Activated CD8-positive, alpha-beta memory T cell treated with anti-CD3 and anti-CD28 coated beads, Interleukin-2, amount 50 U/mL, for 4 hours (primary cell): Measurements from ENCODE around the gene EYS.

Experiments
- DNase-seq: peaks from one replicate; pipeline ENCODE4 v3.0.0-alpha.2; 2020

EYS gene

DNA sequence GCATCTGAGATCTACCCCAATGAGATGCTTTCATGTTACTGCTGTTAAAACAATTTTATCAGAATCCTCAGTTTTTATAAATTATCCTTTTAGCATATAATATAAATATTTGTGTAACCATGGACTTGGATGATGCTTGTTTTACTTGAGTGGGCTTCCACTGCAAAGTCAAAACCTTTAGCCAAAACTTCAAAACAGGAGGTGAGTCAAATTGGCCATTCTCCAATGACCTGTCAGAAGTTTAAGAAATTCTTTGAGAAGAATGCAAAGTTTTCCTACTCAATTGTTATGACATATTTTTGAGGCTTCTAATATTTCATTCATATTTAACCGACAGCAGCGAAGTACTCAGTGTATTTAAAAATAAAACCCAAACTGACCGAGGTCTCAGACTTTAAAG, 507.9 kb downstream of the EYS start:
- DNase-seq = no peak

DNA sequence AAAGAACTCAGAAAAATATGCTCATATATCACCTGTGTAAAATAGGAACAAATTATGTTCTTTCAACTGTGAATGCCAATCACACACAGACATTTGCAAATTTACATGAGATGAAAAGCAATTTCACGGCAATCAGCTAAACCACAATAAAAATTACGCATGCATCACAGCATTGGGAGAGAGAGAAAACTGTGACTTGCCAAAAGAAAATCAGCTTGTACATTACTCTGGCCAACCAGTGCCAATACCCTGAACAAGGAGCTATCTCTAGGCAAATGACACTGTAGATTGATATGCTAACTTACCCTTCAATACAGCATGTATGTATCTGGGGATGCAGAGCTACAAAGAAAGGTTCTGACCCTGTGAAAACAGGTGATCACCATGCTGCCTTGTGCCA, 515.6 kb downstream of the EYS start:
- DNase-seq = no peak

DNA sequence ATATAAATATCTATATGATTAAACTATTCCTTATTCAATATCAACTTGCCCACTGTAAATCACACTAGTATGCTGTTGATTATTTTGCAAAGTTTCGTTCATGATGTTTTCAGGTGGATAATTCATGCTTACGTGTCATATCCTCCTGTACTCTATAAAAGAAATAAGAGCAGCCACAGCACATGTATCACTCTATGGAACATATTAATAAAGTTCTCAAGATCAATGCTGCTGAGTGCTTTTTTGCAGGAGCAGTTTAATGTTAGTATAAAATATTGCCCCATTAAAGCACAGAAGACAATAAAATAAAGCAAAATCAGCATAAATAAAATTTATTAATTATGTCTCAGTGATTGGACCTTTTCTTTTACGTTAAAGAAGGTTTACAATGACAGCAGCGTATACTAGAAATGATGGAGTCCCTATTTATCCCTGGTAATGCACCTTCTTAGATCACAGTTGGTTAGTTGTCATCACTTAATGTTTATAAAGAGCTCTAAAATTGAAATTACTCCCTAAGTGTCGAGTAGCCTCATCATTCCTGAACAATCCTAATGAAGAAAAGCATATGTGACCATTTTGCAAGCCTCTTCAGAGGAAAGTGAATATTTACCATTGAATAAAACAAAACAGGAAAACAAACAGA, 517.7 kb downstream of the EYS start:
- DNase-seq = no peak

DNA sequence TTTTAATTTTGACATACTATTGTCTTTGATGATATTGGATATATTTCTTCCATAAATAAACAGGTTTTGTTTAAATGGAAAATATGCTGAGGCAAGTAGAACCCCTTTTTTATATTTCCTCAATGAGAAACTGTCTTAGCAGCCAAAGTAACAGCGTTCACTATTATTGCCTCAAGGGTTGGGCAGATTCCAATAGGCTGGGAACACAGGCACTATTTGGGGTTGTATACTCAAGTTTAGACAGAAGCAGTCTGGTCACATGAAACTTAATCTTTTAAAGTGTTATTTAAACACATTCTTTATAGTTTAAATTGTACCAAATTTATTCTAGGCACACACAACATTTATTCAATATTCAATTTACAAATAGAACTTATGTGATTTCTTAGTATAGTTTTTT, 520.2 kb downstream of the EYS start:
- DNase-seq = no peak

DNA sequence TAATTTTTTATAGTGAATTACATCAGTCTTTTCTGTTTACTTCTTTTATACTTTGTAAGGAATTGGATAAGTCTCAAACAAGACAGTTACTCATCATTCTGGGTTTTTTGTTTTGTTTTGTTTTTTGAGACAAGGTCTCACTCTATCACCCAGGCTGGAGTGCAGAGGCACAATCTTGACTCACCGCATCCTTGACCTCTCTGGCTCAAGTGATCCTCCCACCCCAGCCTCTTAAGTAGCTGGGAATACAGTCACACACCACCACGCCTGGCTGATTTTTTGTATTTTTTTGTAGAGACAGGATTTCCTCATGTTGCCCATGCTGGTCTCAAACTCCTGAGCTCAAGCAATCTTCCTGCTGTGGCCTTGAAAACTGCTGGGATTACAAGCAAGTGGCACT, 524.3 kb downstream of the EYS start:
- DNase-seq = no peak

DNA sequence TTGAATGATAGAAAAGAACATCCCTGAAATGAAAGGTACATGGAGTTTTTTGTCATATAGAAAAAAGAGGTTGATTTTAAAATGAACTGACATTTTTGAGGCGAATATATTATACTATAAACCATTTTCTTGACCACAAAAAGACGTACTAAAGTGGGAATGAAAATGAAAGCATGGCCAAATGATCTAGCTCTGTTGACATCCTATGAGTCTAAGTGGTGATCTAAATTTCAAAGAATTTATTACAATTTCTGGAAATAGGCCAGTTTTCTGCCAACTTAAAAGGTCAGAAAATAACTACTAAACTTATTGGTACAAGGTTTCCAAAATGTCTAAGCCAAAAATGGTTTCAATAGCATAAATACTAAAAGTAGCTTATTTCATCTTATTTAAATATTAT, 536.8 kb downstream of the EYS start:
- no peak for DNase-seq

DNA sequence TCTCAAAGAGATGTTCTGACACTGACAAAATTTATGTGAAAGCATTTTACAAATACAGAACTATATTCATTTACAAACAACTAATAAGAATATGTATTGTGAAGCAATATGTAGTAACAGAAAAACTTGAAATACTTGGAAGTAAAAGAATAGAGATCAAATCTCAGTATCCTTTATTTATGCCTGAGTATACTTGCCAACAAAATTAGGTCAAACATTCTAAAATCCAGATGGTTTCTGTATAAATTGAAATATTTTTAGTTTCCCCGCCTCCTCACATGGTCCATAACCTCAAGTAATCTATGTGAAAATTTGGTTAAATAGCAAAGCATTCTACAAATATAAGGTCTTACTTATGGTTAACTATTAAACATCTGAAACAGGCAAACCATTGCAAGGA, 545.4 kb downstream of the EYS start:
- no peak for DNase-seq

DNA sequence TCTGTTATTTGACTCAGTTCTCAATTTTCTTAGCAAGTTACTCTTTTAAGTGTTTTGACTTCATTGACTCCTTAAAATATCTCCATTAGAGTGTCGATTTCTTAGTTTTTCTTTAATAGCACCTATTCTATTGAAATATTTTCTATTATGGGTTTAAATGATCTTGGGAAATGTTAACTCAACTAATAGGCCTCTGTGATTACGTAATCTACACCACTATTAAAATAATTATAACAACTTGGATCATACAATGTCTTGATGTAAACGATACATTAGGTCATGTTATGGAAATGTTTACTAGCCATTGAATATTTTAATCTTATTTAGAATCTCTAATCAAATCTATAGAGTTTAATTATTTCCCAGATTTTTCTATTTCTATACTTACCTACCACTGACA, 550.0 kb downstream of the EYS start:
- no peak for DNase-seq

DNA sequence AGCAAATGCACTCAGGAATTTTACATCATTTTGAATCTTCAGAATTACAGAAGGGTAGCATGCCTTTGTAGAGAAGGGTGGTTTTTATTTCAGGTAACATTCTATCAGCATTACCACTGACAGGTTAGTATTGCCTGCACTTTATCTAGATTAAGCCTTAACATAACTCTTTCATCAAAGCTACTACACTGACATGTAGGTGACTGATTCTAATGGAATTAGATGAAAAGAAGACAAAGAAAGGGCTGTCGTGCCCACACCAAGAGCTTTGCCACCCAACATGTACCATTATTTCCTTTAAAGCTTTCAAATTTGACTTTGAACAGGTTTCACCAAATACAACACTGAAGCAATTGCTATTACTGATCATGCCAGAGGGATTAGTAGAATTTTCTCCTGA, 551.9 kb downstream of the EYS start:
- no peak for DNase-seq

DNA sequence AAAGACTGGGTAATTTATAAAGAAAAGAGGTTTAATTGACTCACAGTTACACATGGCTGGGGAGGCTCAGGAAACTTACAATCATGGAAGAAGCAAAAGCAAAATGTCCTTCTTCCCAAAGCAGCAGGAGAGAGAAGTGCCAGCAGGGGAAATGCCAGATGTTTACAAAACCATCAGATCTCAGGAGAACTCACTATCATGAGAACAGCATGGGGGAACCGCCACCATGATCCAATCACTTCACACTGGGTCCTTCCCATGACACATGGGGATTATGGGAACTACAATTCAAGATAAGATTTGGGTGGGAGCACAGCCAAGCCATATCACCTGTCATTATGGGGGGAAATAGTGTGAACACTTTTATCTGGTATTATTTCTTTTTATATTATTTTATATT, 557.2 kb downstream of the EYS start:
- DNase-seq = no peak

DNA sequence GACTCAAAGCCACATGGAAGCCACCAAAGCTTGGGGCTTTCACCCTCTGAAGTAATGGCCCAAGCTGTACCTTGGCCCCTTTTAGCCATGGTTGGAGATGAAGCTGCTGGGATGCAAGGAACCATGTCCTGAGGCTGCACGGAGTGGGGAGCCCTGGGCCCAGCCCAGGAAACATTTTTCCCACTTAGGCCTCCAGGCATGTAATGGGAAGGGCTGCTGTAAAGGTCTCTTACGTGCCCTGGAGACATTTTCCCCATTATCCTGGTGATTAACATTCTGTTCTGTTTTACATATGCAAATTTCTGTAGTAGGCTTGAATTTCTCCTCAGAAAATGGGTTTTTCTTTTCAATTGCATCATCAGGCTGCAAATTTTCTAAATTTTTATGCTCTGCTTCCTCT, 558.2 kb downstream of the EYS start:
- no peak for DNase-seq

DNA sequence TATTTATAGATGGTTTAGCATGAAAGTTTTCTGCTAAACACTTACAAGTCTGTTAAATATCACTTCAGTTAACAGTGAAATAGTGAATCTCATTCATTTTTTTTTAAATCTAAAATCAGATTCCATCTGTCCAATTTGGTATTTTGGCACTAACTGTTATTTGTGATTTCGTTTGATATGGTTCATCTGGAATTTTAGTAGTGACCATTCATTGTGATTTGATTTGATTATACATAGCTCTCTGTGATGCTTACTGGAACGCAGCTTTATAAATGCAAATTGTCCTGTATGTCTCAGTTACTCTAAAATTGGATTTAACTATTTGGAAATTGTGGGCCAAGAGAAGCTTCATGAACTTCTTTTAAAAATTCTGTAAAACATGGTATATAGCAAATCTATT, 571.5 kb downstream of the EYS start:
- no peak for DNase-seq

DNA sequence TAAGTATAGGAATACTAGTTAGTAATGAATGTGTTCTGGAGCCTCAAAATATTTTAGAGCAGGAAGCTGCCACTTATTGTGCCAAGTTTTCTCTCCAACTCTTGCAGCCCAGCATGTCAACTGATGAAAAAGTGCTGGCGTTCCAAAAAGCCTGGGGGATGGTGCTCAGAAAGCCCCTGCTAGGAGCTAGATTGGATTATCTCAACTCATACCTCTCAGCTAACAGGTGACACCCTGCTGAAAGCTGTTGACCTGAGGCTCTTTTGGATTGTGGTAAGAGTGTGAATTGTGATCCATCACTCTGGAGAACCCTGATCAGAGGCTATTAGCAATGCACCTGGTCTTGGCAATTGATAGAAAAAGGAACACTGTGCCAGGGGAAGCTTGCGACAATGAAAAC, 580.4 kb downstream of the EYS start:
- DNase-seq = no peak

DNA sequence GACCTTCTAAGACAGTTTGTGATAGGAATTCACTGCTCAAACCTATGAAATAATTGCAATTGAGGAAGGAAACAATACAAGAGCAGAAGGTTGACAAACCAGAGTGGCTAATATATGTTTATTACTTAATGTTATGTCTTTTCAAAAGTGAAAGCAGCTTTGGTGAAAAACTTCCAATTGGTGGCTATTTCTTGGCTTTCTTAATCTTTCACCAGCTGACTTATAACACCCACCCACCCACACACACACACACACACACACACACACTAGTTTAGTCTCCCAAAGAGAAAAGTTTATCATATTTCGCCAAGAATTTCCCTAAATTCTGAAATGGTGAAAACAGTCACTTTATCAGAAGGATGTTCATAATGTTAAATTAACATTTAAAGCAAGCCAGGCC, 583.5 kb downstream of the EYS start:
- no peak for DNase-seq

DNA sequence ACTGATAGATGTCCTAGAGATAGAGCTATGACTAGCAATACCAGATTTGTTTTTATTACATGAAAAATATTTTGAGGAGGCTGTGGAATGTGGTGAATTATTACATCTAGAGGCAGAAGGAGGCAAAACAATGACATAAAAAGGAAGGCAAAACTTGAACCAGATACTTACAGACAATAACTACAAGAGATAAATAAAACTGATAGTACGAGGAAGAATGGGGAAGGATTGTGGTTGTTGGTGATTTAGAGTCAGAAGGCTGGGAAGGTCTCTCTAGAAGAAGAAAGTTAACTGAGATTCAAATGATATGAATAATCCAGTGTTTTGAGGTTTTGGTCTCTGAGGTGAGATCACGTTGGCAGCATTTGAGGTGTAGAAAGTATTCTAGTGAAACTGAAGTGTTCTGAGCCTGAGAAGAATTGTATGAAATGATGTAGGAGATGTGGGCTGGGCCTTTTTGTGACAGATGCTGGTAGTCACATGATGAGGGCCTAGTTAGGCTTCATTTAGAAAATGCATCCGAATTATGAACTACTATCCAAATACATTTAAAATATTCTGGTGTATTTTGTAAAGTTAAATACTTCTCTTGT, 589.1 kb downstream of the EYS start:
- DNase-seq = no peak

DNA sequence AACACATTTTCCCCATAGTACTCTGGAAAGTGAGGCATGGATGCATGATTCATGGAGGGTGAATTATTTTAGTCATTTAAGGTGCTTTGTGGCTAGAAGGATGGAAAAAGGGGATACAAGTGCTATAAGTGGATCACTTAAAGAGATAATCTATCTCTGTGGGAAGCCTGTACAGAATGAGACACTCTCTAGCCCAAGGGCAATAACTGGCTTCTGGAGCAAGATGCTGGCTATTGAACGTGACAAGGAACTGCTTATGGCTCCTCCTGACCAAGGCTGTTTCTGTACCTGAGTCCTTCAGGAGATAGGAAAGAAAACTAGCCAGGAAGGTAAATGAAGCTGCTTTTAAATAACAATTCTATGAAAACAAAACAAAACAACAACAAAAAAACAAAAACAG, 590.7 kb downstream of the EYS start:
- DNase-seq = no peak

DNA sequence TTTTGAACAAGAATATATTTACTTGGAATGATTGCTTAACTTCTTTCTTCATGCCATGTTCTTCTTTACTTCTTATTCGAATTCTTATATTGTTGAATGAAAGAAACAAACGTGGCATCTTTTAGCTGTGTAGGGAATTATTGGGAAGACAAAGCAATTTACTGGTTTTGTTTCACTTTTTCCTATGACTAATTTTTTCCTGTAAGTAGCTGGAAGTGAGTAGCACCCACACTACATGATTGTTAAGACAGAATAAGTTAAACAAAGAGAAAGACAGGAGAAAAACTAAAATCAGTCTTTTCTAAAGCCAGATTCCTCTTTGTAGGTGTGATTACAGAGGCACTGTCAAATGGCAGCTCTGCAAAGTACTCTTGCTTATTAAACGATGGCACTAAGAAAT, 593.4 kb downstream of the EYS start:
- DNase-seq = no peak

DNA sequence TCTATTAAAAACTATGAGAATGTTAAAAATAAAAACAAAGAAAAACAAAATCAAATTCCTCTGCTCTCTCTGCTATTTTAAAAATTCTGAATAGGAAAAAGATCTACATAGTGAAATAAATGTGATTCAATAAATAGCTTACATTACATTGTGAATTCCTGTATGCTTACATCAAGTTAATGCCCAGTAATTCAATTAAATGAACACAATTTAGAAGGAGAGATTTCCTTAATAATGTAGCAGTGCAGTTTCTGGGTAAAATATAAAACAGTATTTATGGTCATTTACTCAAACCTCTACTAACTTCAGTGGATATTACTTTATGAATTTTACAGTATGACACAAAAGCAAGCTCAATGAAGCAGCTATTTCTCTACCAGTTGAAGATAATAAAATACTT, 594.6 kb downstream of the EYS start:
- no peak for DNase-seq

DNA sequence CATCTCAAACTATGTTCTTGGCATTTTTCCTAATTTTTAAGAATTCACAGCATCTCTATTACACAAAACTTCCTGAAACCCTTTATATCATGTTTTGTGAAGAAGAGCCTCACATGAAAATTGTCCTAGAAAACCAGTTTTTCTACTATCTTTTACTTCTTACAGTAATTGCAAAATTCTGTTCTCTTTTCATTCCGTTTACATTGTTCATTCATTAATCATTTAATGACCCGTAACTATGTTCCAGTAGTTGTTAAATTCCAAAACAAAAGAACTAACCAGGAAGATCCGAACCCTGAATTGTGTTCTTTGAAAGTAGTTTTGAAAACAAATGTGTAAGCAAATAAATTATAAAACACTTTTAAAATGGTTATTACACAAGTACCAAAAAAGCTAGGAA, 597.0 kb downstream of the EYS start:
- DNase-seq = no peak

DNA sequence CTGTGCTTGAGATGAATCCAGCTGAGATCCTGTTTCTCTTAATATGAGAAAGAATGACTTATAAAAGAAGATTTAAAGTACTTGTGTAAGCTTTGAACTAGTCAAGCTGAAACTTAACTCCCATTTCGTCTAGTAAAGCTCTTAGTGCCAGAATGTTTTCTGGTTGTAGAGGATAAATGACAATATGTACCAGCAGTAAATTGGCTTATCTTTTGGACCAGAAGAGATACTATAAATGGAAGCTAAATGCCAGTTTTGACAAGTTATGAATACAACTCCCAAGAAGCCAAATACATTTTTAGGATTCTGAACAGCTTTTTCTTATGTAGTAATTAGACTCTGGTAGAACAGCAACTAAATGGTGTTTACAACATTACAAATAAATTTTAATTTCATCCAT, 608.7 kb downstream of the EYS start:
- no peak for DNase-seq

DNA sequence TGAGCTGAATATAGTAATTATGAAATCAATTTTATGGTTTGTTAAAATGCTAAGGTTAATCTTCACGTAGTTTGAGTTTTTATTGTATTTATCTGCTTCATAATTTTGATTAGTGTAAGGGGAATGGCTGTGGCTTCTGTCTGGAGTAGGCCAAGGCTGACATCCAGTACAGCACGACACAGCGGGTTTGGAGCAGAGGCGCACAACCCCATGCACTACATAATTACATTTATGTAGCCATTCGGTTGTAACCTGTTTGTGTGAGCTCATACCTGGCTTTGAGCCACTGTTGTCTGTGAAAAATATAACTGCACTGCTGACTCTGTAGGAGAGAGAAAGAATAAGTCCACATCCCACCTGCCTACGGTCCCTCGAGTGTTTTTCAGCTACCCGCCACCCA, 615.5 kb downstream of the EYS start:
- no peak for DNase-seq

DNA sequence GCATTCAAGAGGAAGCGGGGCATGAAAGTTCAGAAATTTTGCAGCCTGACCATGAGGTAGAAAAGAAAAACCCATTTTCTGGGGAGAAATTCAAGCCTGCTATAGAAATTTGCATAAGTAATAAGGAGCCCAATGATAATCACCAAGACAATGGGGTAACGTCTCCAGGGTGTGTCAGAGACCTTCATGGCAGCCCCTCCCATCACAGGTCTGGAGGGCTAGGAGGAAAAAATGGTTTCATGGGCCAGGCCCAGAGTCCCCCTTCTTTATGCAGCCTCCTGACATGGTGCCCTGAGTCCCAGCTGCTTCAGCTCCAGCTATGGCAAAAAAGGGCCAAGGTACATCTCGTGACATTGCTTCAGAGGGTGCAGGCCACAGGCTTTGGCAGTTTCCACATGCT, 618.5 kb downstream of the EYS start:
- DNase-seq = no peak

DNA sequence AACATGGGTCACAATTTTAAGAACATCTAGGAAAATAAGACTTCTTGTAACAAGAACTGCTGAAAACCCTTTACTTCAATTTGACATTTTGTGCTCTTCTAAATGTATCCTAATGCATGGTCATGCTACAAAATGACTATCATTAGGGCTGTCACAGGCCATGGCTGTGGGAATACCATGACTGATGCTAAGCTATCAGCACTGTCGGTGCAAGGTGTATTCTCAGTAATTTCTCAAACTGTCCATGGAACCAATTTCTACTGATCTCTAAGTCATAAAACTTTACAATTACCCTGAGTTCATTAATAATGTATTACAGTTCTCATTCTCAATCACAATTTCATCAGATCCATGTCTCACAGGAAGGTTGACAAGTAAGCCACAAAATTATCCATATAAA, 625.3 kb downstream of the EYS start:
- DNase-seq = no peak

DNA sequence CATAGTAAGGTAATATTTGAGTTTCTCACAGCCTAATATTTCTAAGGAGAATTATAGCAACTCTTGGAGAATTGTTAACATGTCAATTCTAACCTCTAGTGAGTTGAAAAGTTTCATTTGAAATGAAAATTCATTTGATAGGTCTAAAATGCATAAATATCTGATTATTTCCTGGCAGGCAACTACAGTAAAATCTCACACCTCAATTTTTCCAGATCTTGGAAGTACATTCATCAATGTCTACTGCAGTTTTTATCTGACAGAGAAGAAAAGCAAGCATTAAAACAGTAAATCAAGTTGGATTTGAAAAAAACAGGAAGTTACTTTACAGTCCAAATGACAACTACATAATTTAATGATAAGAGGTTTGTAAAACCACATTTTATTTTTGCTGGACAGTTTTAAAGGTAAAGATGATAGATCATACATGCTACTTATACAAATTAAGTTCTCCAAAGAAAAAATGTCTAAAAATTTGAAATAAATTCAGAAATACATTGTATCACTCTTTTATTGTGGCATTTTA, 631.3 kb downstream of the EYS start:
- DNase-seq = no peak

DNA sequence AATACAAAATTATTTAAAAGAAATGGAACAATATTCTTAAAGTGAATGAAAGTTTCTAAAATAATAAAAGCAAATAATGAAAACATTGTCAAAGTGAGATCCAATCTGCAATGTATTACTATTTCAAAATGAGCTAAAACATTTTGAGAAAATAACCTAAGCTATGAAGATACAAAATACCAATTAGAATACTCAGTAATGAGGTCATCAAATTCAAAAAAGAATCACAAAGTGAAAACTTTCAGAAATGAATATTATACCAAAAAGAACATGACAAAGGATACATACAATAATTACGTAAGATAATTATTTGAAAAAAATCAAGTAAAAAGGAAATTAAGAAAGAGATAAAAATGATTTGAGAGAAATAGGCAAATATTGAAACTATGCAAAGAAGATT, 634.5 kb downstream of the EYS start:
- no peak for DNase-seq
